K562 (cell line): ENCODE measurements around the gene EFCAB5. TPM values are rescaled to one million over a fixed set of nuclear protein-coding genes. Genes with fewer than 3 reads are reported as not detected.

Experiments
- ATAC-seq: fragments of 200-7000 bp; cut with Tn5 transposase; 3 replicates; pipeline ENCODE4 v1.9.1; 2020; ENCODE audit warnings: moderate library complexity
- BruUV-seq: library from RNA; stranded (reverse); fragments of 400-500 nt; replicated peaks from 2 replicates; lab custom pipeline; 2021; lab: Mats Ljungman, UMichigan
- CTCF ChIA-PET: fragments of 300-600 bp; formaldehyde crosslinking; extraction: SDS; loops from one replicate; lab custom pipeline; 2021; ENCODE audit warnings: low intra/inter-chr PET ratio; lab: Yijun Ruan, JAX
- POLR2A ChIA-PET: fragments of 300-600, 350-650 bp; sonication (Branson Sonifier 250); formaldehyde crosslinking; extraction: SDS; loops from one replicate; lab custom pipeline; 2021; ENCODE audit warnings: antibody characterized with exemption, inconsistent platforms; lab: Yijun Ruan, JAX
- DNase-seq, 4 experiments: peaks; one replicate each; pipeline versions ENCODE4 v3.0.0 to v3.0.0-alpha.2; 2011 to 2018; ENCODE audit warnings: low spot score in 3 of 4, mixed read lengths in 3 of 4; ENCODE audit errors: extremely low read depth in 1 of 4
- FAIRE-seq: peaks from 2 replicates; lab custom pipeline; 2011; peaks lifted over from hg19 to GRCh38; lab: Jason Lieb, UNC
- H2AFZ ChIP-seq: 2 replicates; pipeline ENCODE4 v1.6.0; 2011; ENCODE audit warnings: low read depth, low read length, control low read depth, inconsistent platforms
- H3K27ac ChIP-seq: fragments of 200-600 bp; 3 replicates; pipeline ENCODE4 v1.8.0; 2011; ENCODE audit warnings: low read depth, mild to moderate bottlenecking, control low read depth, inconsistent platforms, low read length, moderate library complexity, mixed read lengths; ENCODE audit errors: extremely low read depth
- H3K27me3 ChIP-seq, 2 experiments: fragments of 300-600 bp in 1 of 2; 2 replicates in 1 of 2; 3 replicates in 1 of 2; pipeline versions ENCODE4 v1.6.0 to v1.8.0; 2011; ENCODE audit warnings: inconsistent platforms in 2 of 2, low read length in 2 of 2, mild to moderate bottlenecking in 1 of 2, mixed read lengths in 1 of 2, moderate library complexity in 1 of 2; ENCODE audit not compliant: control insufficient read depth in 2 of 2, insufficient read depth in 2 of 2
- H3K36me3 ChIP-seq: fragments of 300-600 bp; 3 replicates; pipeline ENCODE4 v1.8.0; 2011; ENCODE audit warnings: mild to moderate bottlenecking, low read length, inconsistent platforms; ENCODE audit not compliant: control insufficient read depth, insufficient read depth
- H3K4me1 ChIP-seq, 2 experiments: fragments of 200-600 bp in 1 of 2; replicated peaks in 1 of 2; 2 replicates in 1 of 2; 3 replicates in 1 of 2; pipeline versions ENCODE4 v1.5.1 to v1.8.0; 2011; ENCODE audit warnings: inconsistent platforms in 2 of 2, low read length in 2 of 2, mild to moderate bottlenecking in 1 of 2, mixed read lengths in 1 of 2, moderate library complexity in 1 of 2; ENCODE audit not compliant: control insufficient read depth in 2 of 2, insufficient read depth in 2 of 2
- H3K4me2 ChIP-seq: 2 replicates; pipeline ENCODE4 v1.6.1; 2011; ENCODE audit warnings: low read length, control low read depth, inconsistent platforms, mixed read lengths; ENCODE audit not compliant: insufficient read depth
- H3K4me3 ChIP-seq: fragments of 200-600 bp; sonication (generic), shearing (Covaris generic); 2 replicates; pipeline ENCODE4 v1.5.1; 2016; ENCODE audit warnings: control low read depth, inconsistent platforms
- H3K79me2 ChIP-seq: fragments of 200-600 bp; 3 replicates; pipeline ENCODE4 v1.8.0; 2011; ENCODE audit warnings: low read length, inconsistent platforms; ENCODE audit not compliant: control insufficient read depth, insufficient read depth
- H3K9ac ChIP-seq, 2 experiments: 2 replicates each; pipeline versions ENCODE4 v1.6.0 to v1.6.1; 2011; ENCODE audit warnings: low read depth in 2 of 2, low read length in 2 of 2, control low read depth in 1 of 2, inconsistent platforms in 1 of 2, mild to moderate bottlenecking in 1 of 2, mixed read lengths in 1 of 2; ENCODE audit not compliant: insufficient read depth in 1 of 2
- H3K9me1 ChIP-seq: one replicate; pipeline ENCODE4 v1.6.0; 2011; ENCODE audit warnings: inconsistent platforms, mild to moderate bottlenecking, low read length, moderate library complexity; ENCODE audit not compliant: control insufficient read depth, insufficient read depth
- H3K9me3 ChIP-seq: replicated peaks from 2 replicates; pipeline ENCODE4 v1.5.1; 2011; ENCODE audit warnings: low read depth, low read length, inconsistent platforms; ENCODE audit not compliant: control insufficient read depth, insufficient read depth
- H4K20me1 ChIP-seq: replicated peaks from 2 replicates; pipeline ENCODE4 v1.6.1; 2011; ENCODE audit warnings: low read length, inconsistent platforms, mixed read lengths; ENCODE audit not compliant: control insufficient read depth, insufficient read depth
- SMARCC2 ChIP-seq: fragments of 450-650 bp; IDR thresholded peaks from 2 replicates; pipeline ENCODE4 v1.6.1; 2017; ENCODE audit warnings: antibody characterized with exemption, moderate library complexity, mild to moderate bottlenecking, low read depth
- ZNF23 ChIP-seq: fragments of 250-450 bp; sonication (Bioruptor Pico); IDR thresholded peaks from 2 replicates; pipeline ENCODE4 v1.4.0; 2020; ENCODE audit warnings: mild to moderate bottlenecking
- in situ Hi-C: fragments of 300-500 bp; cut with MboI; formaldehyde crosslinking; loops from 4 replicates; pipeline ENCODE4 v1.15.0; 2018; ENCODE audit warnings: inconsistent platforms, mixed read lengths
- intact Hi-C: fragments of 100-400 bp; cut with micrococcal nuclease; formaldehyde crosslinking; loops from 2 replicates; pipeline ENCODE4 v1.14.2; 2022
- polyA plus RNA-seq, 8 experiments: library from polyadenylated mRNA; depleted of rRNA in 4 of 8; stranded (reverse) in 5 of 8; unstranded in 3 of 8; fragments of >200 nt; fragmentation: Nextera tagmentation in 2 of 8; fragmentation: Illumina TruSeq in 1 of 8; extraction: Ambion mirVana in 2 of 8; extraction: Trizol in 1 of 8; gene quantifications; 2 replicates each; pipeline versions ENCODE4 v1.2.1 to v1.2.3, GENCODE V29; 2011 to 2014; ENCODE audit warnings: inconsistent platforms in 1 of 8, missing spikeins in 1 of 8
- total RNA-seq, 7 experiments: library from RNA; depleted of rRNA in 6 of 7; stranded (reverse); fragments of >200 nt in 6 of 7; fragmentation: Illumina TruSeq in 2 of 7; extraction: Trizol in 2 of 7; gene quantifications; 2 replicates each; pipeline versions ENCODE4 v1.2.1 to v1.2.3, GENCODE V29; 2011 to 2021; ENCODE audit warnings: low replicate concordance in 1 of 7
- TF ChIP-seq, protein P1 (sequence below), 2 experiments: fragments of 450-650 bp in 1 of 2; sonication (generic) in 1 of 2; formaldehyde crosslinking in 1 of 2; IDR thresholded peaks; 2 replicates each; pipeline versions ENCODE4 v1.7.1 to v1.9.0; 2016 to 2022; ENCODE audit warnings: inconsistent platforms in 1 of 2, mild to moderate bottlenecking in 1 of 2, missing genetic modification reagents in 1 of 2

EFCAB5 gene
- total and polyA plus RNA-seq, 9 of the 15 experiments (the other 6 are each of a cell fraction or from before 2014, with no cell fraction given), result 0.06 to 0.11 TPM; not detected in 7

DNA sequence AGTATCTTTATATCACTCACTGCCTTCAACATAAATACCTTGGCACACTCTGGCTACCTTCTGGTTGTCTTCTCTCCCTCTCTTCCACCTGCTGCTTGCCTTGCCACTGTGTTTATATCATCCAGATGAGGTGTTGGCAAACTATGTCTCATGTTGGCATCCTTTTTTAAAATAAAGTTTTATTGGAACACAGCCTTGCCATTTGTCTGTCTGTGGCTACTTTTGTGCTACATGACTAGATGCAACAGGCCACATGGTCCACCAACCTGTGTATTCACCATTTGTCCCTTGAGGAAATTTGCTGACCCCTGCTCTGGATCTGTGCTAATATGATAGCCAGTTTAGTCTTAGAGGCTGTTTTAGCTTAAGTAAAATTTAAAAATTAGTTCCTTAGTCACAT lies 212.0 kb downstream of the EFCAB5 start:
- Histone ChIP-seq H3K79me2 (peaks cover 61% of the 10 kb centered on the region), H4K20me1 (no peaks in the 10 kb centered on the region), H3K36me3 (peaks cover 51% of the 10 kb centered on the region; the same call in 2 of the 3 replicates), H3K4me1 (no peaks in the 10 kb centered on the region), H3K4me3 (no peak overlapping the region), H2AFZ (no peak overlapping the region), H3K27ac (no peak overlapping the region), H3K27me3 (no peaks in the 10 kb centered on the region), H3K4me2 (no peak overlapping the region), H3K9me1 (no peaks in the 10 kb centered on the region), H3K9ac (no peak overlapping the region), H3K9me3 (no peaks in the 10 kb centered on the region)
- no peak for DNase-seq
- no peak for ATAC-seq
- in situ Hi-C loops (no loop called here), intact Hi-C loops (no loop called here)
- no peak for FAIRE-seq
- CTCF ChIA-PET, result no interaction called here
- no TSS peak for BruUV-seq
- TF ChIP-seq ZNF23 (no peak), SMARCC2 (no peak)
- TF ChIP-seq, protein P1, sequence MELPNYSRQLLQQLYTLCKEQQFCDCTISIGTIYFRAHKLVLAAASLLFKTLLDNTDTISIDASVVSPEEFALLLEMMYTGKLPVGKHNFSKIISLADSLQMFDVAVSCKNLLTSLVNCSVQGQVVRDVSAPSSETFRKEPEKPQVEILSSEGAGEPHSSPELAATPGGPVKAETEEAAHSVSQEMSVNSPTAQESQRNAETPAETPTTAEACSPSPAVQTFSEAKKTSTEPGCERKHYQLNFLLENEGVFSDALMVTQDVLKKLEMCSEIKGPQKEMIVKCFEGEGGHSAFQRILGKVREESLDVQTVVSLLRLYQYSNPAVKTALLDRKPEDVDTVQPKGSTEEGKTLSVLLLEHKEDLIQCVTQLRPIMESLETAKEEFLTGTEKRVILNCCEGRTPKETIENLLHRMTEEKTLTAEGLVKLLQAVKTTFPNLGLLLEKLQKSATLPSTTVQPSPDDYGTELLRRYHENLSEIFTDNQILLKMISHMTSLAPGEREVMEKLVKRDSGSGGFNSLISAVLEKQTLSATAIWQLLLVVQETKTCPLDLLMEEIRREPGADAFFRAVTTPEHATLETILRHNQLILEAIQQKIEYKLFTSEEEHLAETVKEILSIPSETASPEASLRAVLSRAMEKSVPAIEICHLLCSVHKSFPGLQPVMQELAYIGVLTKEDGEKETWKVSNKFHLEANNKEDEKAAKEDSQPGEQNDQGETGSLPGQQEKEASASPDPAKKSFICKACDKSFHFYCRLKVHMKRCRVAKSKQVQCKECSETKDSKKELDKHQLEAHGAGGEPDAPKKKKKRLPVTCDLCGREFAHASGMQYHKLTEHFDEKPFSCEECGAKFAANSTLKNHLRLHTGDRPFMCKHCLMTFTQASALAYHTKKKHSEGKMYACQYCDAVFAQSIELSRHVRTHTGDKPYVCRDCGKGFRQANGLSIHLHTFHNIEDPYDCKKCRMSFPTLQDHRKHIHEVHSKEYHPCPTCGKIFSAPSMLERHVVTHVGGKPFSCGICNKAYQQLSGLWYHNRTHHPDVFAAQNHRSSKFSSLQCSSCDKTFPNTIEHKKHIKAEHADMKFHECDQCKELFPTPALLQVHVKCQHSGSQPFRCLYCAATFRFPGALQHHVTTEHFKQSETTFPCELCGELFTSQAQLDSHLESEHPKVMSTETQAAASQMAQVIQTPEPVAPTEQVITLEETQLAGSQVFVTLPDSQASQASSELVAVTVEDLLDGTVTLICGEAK (IDR thresholded peaks at IDR 0.05), result peak; percentile 83
- TF ChIP-seq, protein P1 (CRISPR knock-in tag; IDR thresholded peaks at IDR 0.05), result no peak
- POLR2A ChIA-PET, result interaction anchor here (0.6 kb wide), 2 partner anchors 25 to 572 kb away, joined by 3 read pairs; no protein-coding TSS in a partner anchor
